ENCODE results near the gene NR2C1.

- TF ChIP-seq CTCF (IDR thresholded peaks at IDR 0.05) (no peak), POLR2A (IDR thresholded peaks at IDR 0.05) (no peak)
Observed at GRCh38 chr12:94980577-94980976, 92.8 kb downstream of the NR2C1 start.

Data from lower leg skin (tissue), 3 donors.